ENCODE measurements around the gene NR5A2.

NR5A2 gene

GRCh38 chr1:200118779-200119505 is 91.4 kb downstream of the NR5A2 start:
- DNase-seq (ENCODE audit: low spot score in 2 of 2): no peak
- no peak for ATAC-seq
- no peaks in the 10 kb centered on the region for H3K4me1 Mint-ChIP-seq
- no peaks in the 10 kb centered on the region for H3K36me3 Mint-ChIP-seq
- no peak overlapping the region for H3K4me3 Mint-ChIP-seq
- H3K27ac Mint-ChIP-seq: no peak overlapping the region
- no peaks in the 10 kb centered on the region for H3K9me3 Mint-ChIP-seq

- ATAC-seq (no peak), DNase-seq (ENCODE audit: low spot score in 2 of 2) (no peak)
- Mint-ChIP-seq H3K9me3 (no peaks in the 10 kb centered on the region), H3K4me3 (no peak overlapping the region), H3K27ac (no peak overlapping the region), H3K4me1 (no peaks in the 10 kb centered on the region), H3K36me3 (no peaks in the 10 kb centered on the region)
These were observed 93.9 kb downstream of the NR5A2 start for GRCh38 chr1:200121421-200121820.

- Mint-ChIP-seq H3K9me3 (no peaks in the 10 kb centered on the region), H3K4me1 (peaks cover 7% of the 10 kb centered on the region), H3K36me3 (no peaks in the 10 kb centered on the region), H3K4me3 (no peak overlapping the region), H3K27ac (no peak overlapping the region)
- DNase-seq (ENCODE audit: low spot score in 2 of 2) (no peak), ATAC-seq (no peak)
These were observed 96.8 kb downstream of the NR5A2 start for GRCh38 chr1:200124309-200124708.

- Mint-ChIP-seq H3K36me3 (no peaks in the 10 kb centered on the region), H3K4me3 (no peak overlapping the region), H3K27ac (no peak overlapping the region), H3K4me1 (peaks cover 22% of the 10 kb centered on the region), H3K9me3 (no peaks in the 10 kb centered on the region)
- no peak for ATAC-seq
- no peak for DNase-seq (ENCODE audit: low spot score in 2 of 2)
These were observed 100.6 kb downstream of the NR5A2 start for GRCh38 chr1:200128081-200128480.

- H3K27ac Mint-ChIP-seq: peak overlapping the region; percentile 33
- peaks cover 22% of the 10 kb centered on the region for H3K4me1 Mint-ChIP-seq
- peak overlapping the region; percentile 5 for H3K4me3 Mint-ChIP-seq
- no peaks in the 10 kb centered on the region for H3K36me3 Mint-ChIP-seq
- ATAC-seq (peak; percentile 90), DNase-seq (ENCODE audit: low spot score in 2 of 2) (peak in 1 of 2 donors; percentile 64)
- no peaks in the 10 kb centered on the region for H3K9me3 Mint-ChIP-seq
These were observed 101.7 kb downstream of the NR5A2 start for GRCh38 chr1:200128944-200129879.

GRCh38 chr1:200130552-200130951 is 103.0 kb downstream of the NR5A2 start:
- no peaks in the 10 kb centered on the region for H3K36me3 Mint-ChIP-seq
- no peak for DNase-seq (ENCODE audit: low spot score in 2 of 2)
- H3K4me1 Mint-ChIP-seq: peaks cover 22% of the 10 kb centered on the region
- no peak overlapping the region for H3K4me3 Mint-ChIP-seq
- H3K27ac Mint-ChIP-seq: no peak overlapping the region
- H3K9me3 Mint-ChIP-seq: no peaks in the 10 kb centered on the region
- no peak for ATAC-seq

- Mint-ChIP-seq H3K27ac (no peak overlapping the region), H3K4me3 (no peak overlapping the region), H3K4me1 (peaks cover 22% of the 10 kb centered on the region), H3K9me3 (no peaks in the 10 kb centered on the region), H3K36me3 (no peaks in the 10 kb centered on the region)
- ATAC-seq: peak; percentile 52
- DNase-seq (ENCODE audit: low spot score in 2 of 2): no peak
These were observed 104.1 kb downstream of the NR5A2 start for GRCh38 chr1:200131551-200132125.

GRCh38 chr1:200133123-200133522 is 105.6 kb downstream of the NR5A2 start:
- no peak overlapping the region for H3K27ac Mint-ChIP-seq
- ATAC-seq: no peak
- DNase-seq (ENCODE audit: low spot score in 2 of 2): no peak
- H3K36me3 Mint-ChIP-seq: no peaks in the 10 kb centered on the region
- H3K4me3 Mint-ChIP-seq: no peak overlapping the region
- H3K9me3 Mint-ChIP-seq: no peaks in the 10 kb centered on the region
- H3K4me1 Mint-ChIP-seq: peaks cover 22% of the 10 kb centered on the region

- no peak for ATAC-seq
- H3K4me1 Mint-ChIP-seq: peaks cover 17% of the 10 kb centered on the region
- no peaks in the 10 kb centered on the region for H3K9me3 Mint-ChIP-seq
- H3K4me3 Mint-ChIP-seq: no peak overlapping the region
- no peaks in the 10 kb centered on the region for H3K36me3 Mint-ChIP-seq
- no peak overlapping the region for H3K27ac Mint-ChIP-seq
- DNase-seq (ENCODE audit: low spot score in 2 of 2): no peak
These were observed 106.6 kb downstream of the NR5A2 start for GRCh38 chr1:200134116-200134515.

GRCh38 chr1:200136384-200136783 is 108.9 kb downstream of the NR5A2 start:
- no peak for ATAC-seq

GRCh38 chr1:200139661-200140250 is 112.2 kb downstream of the NR5A2 start:
- DNase-seq (ENCODE audit: low spot score in 2 of 2) (no peak), ATAC-seq (peak; percentile 81)
- Mint-ChIP-seq H3K4me3 (no peak overlapping the region), H3K9me3 (no peaks in the 10 kb centered on the region), H3K27ac (no peak overlapping the region), H3K4me1 (no peaks in the 10 kb centered on the region), H3K36me3 (no peaks in the 10 kb centered on the region)

More at GRCh38 chr1:200136384-200136783, 108.9 kb downstream of the NR5A2 start:
- no peaks in the 10 kb centered on the region for H3K4me1 Mint-ChIP-seq
- H3K36me3 Mint-ChIP-seq: no peaks in the 10 kb centered on the region
- no peak for DNase-seq (ENCODE audit: low spot score in 2 of 2)
- H3K9me3 Mint-ChIP-seq: no peaks in the 10 kb centered on the region
- H3K27ac Mint-ChIP-seq: no peak overlapping the region
- H3K4me3 Mint-ChIP-seq: no peak overlapping the region

- Mint-ChIP-seq H3K36me3 (no peaks in the 10 kb centered on the region), H3K9me3 (no peaks in the 10 kb centered on the region), H3K27ac (no peak overlapping the region), H3K4me3 (no peak overlapping the region), H3K4me1 (no peaks in the 10 kb centered on the region)
- ATAC-seq: no peak
- no peak for DNase-seq (ENCODE audit: low spot score in 2 of 2)
These were observed 115.8 kb downstream of the NR5A2 start for GRCh38 chr1:200143347-200143746.

GRCh38 chr1:200146100-200146499 is 118.6 kb downstream of the NR5A2 start:
- peaks cover 10% of the 10 kb centered on the region for H3K4me1 Mint-ChIP-seq
- ATAC-seq (no peak), DNase-seq (ENCODE audit: low spot score in 2 of 2) (no peak)
- no peaks in the 10 kb centered on the region for H3K9me3 Mint-ChIP-seq
- no peak overlapping the region for H3K27ac Mint-ChIP-seq
- H3K36me3 Mint-ChIP-seq: no peaks in the 10 kb centered on the region
- no peak overlapping the region for H3K4me3 Mint-ChIP-seq

GRCh38 chr1:200147094-200147493 is 119.6 kb downstream of the NR5A2 start:
- no peaks in the 10 kb centered on the region for H3K36me3 Mint-ChIP-seq
- DNase-seq (ENCODE audit: low spot score in 2 of 2) (no peak), ATAC-seq (no peak)
- H3K9me3 Mint-ChIP-seq: no peaks in the 10 kb centered on the region
- H3K27ac Mint-ChIP-seq: no peak overlapping the region
- no peak overlapping the region for H3K4me3 Mint-ChIP-seq
- H3K4me1 Mint-ChIP-seq: peaks cover 10% of the 10 kb centered on the region

- Mint-ChIP-seq H3K27ac (no peak overlapping the region), H3K9me3 (no peaks in the 10 kb centered on the region), H3K4me1 (peaks cover 11% of the 10 kb centered on the region), H3K4me3 (no peak overlapping the region), H3K36me3 (no peaks in the 10 kb centered on the region)
- no peak for ATAC-seq
- DNase-seq (ENCODE audit: low spot score in 2 of 2): no peak
These were observed 120.2 kb downstream of the NR5A2 start for GRCh38 chr1:200147742-200148141.
